ENCODE measurements around the gene CXorf65. TPM values are rescaled to one million over a fixed set of nuclear protein-coding genes. Genes with fewer than 3 reads are reported as not detected.

CXorf65 gene
- not detected in 2 replicates for total RNA-seq

DNA sequence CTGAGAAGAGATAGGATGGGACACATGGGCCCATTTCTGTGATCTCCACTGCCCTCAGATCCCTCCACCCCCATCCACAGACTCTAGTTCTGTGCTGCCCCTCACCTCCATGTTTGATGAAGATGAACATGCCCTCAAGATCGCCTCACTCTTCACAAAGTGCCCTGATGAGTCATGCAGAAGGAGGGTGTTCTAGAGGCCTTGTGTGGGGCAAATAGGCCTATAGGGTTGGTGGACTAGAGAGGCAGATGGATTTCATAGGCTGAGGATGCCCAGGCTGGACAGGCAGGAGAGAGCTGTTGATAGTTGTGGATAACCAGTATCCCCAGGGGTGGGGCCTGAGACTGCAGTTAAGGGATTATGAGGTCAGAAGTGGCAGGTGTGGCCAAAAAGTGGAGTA, at the start of gene CXorf65:
Gene CXorf65, minus strand, starts transcription at position 314 of the 400 bp plus-strand sequence. Its CDS starts 184 bp downstream, at position 130.
- DNase-seq (ENCODE audit: low read depth in 2 of 2) = no peak

DNA sequence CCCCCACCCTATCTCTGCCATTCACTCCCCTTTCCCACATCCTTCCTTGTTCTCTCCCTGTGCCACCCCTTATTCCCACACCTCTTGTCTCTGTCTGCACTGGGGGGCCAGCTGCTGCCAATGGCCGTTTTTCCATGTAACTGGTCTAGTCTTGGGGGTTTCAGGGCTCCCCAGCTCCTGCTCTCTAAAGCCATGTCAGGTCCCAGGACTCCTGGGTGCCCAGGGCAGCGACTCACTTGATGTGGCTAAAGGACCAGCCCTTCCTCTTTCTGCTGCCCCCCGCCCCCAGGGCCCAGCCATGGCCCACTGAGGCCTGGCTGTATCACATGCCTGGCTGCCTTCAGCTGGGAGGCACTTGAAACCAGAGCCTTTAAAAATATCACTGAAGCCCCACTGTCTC, 48.1 kb upstream of the CXorf65 start:
- no peak for DNase-seq (ENCODE audit: low read depth in 2 of 2)

DNA sequence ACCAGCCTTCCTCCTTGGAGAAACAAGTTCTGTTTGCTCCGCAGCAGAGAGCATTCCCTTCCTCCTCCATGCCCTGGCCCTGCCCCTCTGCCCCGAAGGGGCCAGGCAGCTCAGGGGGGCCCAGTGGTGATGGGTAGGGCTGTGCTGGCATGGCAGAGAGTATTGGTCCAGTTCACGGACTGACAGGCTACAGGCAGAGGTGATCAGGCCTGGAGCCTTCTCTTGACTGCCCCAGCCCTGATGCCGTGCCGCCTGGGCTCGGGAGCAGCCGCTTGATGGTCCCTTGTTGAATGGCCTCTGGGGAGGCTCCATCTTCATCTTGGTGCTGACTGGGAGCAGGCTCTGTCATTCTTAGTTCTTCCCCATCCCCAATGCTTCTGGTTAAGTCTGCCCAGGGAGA, 47.7 kb upstream of the CXorf65 start:
- no peak for DNase-seq (ENCODE audit: low read depth in 2 of 2)

GRCh38 chrX:71151366-71151765, 44.8 kb upstream of the CXorf65 start:
- no peak for DNase-seq (ENCODE audit: low read depth in 2 of 2)

DNA sequence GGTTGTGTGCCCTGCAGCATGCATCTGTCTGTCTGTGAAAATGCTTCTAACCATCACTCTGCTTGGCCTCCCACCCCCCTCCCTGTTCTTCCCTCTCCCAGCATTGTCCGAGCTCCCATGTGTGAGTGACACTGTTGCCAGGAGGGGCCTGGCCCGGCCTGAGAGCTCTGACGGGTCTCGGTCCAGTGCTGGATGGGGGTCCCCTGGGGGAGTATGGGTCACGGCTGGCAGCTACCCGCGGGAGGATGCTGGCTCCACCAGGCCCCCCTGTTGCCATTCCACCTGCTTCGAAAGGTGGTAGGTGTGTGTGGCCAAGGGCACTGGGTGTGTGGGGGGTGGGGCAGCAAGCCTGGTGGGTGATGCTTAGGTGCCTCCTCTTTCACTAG, 41.7 kb upstream of the CXorf65 start:
- no peak for DNase-seq (ENCODE audit: low read depth in 2 of 2)

DNA sequence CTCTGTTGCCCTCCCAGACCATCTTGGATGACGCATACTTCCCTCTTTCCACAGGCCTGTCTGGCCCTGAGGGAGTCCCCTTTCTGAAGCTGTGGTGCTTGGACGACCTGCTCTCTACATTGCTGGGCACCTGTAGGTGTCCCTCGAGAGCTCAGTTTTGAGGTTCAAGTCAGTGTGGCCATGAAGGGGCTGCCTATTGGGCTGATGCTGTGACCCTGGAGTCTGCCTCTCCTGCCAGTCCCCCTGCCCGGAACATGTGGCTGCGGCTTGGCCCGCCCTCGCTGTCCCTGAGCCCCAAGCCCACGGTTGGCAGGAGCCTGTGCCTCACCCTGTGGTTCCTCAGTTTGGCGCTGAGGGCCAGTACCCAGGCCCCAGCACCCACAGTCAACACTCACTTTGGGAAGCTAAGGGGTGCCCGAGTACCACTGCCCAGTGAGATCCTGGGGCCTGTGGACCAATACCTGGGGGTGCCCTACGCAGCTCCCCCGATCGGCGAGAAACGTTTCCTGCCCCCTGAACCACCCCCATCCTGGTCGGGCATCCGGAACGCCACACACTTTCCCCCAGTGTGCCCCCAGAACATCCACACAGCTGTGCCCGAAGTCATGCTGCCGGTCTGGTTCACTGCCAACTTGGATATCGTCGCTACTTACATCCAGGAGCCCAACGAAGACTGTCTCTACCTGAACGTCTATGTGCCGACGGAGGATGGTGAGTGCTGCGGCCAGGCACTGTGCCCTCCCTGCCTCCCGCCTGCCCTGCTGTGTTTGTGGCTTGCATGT, 41.1 kb upstream of the CXorf65 start:
- DNase-seq (ENCODE audit: low read depth in 2 of 2) = no peak

DNA sequence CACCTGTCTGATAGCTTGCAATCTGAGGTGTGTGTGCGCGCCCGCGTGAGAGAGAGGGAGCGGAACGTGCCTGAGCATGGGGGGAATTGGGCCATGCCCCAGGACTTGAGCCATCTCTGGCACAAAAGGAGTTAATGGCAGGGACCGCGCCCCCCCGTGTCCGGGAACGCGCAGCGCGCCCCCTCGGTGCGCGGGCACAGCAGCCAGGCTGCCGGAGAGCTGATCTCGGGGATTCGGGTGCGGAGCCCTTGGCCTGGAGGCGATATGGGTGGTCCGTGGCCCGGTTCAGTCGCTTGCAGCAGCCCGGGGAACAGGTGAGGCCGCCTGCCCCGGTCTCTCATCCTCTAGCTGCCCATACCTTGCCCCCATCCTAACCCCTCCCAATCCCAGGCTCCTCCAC, 38.1 kb upstream of the CXorf65 start, which contains the start of gene NLGN3:
Gene NLGN3, plus strand, starts transcription at position 191 of the 400 bp plus-strand sequence. CDS start 2,909 bp downstream, outside the sequence.
- no peak for DNase-seq (ENCODE audit: low read depth in 2 of 2)

DNA sequence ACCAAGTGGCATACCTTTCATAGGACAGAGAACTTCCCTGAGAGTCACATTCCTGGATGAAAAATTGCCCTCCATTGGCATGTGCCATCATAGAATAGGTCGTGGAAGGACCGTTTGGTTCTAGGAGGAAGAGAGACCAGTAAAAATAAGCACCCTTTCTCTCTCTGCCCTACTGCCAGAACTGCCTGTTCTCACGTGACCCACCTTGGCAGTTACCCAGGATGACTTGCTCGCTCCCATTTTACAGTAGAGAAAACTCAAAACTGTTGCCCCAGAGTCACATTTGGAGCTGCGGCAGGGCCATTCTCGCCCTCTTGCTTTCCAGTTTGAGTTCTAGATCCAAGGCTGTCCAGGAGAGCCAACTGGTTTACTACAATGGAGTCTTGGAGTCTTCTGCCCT, 37.0 kb upstream of the CXorf65 start:
- DNase-seq (ENCODE audit: low read depth in 2 of 2) = no peak

GRCh38 chrX:71140440-71140839, 33.9 kb upstream of the CXorf65 start:
- no peak for DNase-seq (ENCODE audit: low read depth in 2 of 2)

- DNase-seq (ENCODE audit: low read depth in 2 of 2) = no peak
Observed at GRCh38 chrX:71131510-71131909, 25.0 kb upstream of the CXorf65 start.

DNA sequence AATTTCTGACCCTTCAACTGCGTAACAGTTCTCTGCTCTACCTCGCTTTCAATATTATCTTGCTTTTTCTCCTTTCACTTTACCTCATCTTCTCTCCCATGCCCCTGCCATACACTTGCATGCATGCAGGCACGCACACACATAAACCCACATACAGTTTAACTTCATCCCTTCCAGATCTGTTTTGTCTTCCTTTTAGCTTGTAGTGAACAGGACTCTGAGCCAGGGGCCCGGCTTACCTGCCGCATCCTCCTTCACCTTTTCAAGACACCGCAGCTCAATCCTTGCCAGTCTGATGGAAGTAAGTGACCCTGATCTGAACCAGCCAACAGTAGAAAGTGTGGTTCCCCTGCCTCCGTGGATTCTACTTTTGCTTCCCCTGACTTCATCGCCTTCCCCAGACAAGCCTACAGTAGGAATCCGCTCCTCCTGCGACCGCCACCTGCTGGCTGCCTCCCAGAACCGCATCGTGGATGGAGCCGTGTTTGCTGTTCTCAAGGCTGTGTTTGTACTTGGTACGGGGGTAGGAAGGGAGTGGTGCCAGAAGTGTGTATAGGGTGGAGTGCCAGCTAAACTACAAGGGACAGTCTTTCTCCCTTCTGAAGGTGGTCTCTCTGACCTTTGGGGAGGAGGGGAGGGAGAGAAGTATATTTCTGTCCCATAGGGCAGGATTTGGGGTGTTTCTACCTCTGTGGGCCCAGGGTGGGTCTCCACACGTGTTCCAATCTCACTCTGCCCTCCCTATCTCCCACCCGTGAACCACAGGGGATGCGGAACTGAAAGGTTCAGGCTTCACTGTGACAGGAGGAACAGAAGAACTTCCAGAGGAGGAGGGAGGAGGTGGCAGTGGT, 22.6 kb upstream of the CXorf65 start:
- DNase-seq (ENCODE audit: low read depth in 2 of 2) = peak in 1 of 2 donors; percentile 56

DNA sequence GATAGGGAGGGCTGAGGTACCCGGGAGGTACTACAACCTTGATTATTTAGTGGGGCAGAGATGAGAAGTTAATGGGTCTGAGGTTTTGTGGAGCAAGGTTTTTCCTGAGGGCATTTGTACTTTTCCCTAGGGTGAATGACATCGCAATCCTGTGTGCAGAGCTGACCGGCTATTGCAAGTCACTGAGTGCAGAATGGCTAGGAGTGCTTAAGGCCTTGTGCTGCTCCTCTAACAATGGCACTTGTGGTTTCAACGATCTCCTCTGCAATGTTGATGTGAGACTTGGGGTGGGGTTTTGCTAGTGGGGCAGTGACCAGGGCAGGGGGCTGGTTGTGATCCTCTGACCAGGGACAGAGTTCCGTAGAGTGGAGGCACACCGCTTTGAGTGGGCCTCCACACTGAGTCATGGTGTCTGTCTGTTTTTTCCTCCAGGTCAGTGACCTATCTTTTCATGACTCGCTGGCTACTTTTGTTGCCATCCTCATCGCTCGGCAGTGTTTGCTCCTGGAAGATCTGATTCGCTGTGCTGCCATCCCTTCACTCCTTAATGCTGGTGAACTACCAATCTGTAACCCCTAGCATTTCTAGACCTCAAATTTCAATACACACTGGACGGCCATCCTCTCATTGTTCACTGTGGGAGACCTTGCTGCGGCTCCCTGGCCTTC, 21.8 kb upstream of the CXorf65 start:
- no peak for DNase-seq (ENCODE audit: low read depth in 2 of 2)

DNA sequence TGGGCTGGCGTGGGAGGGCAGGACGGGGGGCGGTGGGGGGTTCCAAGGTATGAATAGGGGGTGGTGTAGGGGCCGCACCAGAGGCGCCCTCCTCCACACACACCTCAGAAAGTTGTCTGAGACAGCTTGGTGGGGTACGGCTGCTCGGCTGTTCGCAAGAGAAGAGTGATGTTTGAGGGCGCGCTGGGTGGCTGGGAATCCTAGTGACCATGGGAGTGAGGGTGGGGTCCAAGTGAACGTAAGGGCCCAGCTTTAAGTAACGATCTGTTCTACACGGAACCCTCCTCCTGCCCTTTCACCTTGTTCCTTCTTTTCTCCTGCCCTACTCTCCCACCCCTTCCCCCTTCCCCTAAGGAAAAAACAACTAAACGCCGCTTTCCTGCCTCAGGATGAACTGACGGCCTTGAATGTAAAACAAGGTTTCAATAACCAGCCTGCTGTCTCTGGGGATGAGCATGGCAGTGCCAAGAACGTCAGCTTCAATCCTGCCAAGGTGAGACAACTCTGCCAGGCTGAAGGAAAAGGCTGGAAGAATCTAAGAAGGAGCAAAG, 12.5 kb upstream of the CXorf65 start:
- DNase-seq (ENCODE audit: low read depth in 2 of 2) = peak in 1 of 2 donors; percentile 52

DNA sequence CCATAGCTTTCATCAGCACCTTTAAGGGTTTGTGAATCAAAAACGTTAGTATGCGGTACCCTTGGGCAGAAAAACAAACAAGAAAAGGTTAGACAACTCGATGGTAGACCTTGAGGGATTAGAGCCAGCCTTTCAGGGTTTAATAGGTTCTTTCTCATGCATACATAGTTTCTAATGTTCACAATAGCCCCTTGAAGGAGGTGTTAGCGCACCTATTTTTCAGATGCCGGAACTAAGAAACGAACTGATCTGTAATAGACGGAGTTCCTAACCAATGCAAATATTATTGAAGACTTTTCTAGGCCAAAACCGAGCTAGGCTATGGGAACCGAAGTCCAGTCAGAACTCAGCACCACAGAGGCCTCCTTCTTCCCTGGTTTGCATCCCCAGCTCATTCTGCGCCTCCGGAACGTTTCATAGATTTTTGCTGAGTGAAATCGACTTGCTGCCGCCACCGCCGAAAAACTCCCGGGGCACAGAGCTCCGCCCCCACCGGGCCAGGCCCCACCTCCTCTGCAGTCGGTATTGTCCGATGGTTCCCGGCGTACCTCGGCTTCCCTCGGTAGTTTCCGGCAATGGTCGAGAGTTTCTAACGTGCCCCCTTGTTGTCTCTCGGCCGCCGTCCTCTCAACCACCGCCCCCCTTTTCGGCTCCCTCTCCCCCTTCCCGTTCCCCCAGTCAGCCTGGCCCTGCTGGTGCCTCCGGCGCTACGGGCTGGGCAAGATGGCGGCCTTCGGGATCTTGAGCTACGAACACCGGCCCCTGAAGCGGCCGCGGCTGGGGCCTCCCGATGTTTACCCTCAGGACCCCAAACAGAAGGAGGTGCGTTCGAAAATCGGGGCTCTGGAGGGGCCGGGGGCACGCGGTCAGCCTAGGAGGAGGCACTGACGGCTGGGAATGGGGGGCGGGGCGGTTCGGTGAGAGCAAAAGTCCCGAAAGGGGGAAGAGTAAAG, 11.8 kb upstream of the CXorf65 start, which contains the start of gene MED12:
Gene MED12, plus strand, starts transcription at position 565 of the 953 bp plus-strand sequence. Its CDS starts 159 bp downstream, at position 724.
- DNase-seq (ENCODE audit: low read depth in 2 of 2) = peak; percentile 32 to 72

GRCh38 chrX:71117358-71117757, 10.8 kb upstream of the CXorf65 start:
- no peak for DNase-seq (ENCODE audit: low read depth in 2 of 2)

- DNase-seq (ENCODE audit: low read depth in 2 of 2) = no peak
Observed at GRCh38 chrX:71111921-71112431, 5.4 kb upstream of the CXorf65 start.

DNA sequence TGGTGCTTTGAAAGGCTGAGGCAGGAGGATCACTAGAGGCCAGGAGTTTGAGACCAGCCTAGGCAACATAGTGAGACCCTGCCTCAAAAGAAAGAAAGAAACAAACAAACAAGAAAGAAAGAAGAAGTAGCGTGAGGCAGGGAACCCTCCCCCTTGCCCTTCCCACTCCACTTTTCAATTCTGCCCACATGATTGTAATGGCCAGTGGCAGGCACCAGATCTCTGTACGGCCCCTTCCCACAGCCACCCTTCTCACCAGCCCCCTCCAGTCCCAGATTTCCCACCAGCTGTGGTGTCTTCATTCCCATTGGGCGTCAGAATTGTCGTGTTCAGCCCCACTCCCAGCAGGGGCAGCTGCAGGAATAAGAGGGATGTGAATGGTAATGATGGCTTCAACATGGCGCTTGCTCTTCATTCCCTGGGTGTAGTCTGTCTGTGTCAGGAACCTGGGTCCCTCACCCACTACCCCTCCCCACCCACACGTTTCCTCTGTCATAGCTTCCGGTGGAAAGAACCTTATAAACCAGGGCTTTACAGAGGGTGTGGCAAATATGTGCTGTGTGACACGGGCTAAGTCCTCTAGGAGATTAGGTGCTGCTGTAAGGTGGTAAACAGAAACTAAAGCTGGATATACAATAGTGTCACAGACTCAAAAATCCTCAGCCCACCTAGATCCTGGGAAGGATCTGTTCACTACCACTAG, 4.8 kb upstream of the CXorf65 start, which contains the start of gene IL2RG:
Gene IL2RG, minus strand, starts transcription at position 437 of the 703 bp plus-strand sequence. Its CDS starts 38 bp downstream, at position 399.
- no peak for DNase-seq (ENCODE audit: low read depth in 2 of 2)

GRCh38 chrX:71109051-71109450, 2.5 kb upstream of the CXorf65 start:
- no peak for DNase-seq (ENCODE audit: low read depth in 2 of 2)

GRCh38 chrX:71107762-71108360, 1.3 kb upstream of the CXorf65 start:
- DNase-seq (ENCODE audit: low read depth in 2 of 2) = no peak

All from dermis microvascular lymphatic vessel endothelial cell (primary cell).